ENCODE measurements around the gene YIPF6.

YIPF6 gene

GRCh38 chrX:68571610-68572311 is 72.9 kb downstream of the YIPF6 start:
- H3K27me3 ChIP-seq (ENCODE audit: control insufficient read depth, insufficient read depth, low read length) = no peaks in the 10 kb centered on the region
- no peaks in the 10 kb centered on the region for H3K9me3 ChIP-seq (ENCODE audit: control insufficient read depth, low read length)
- H3K4me3 ChIP-seq (ENCODE audit: low read length) = no peak overlapping the region
- H3K9ac ChIP-seq (ENCODE audit: low read length) = no peak overlapping the region
- H3K36me3 ChIP-seq (ENCODE audit: control insufficient read depth, insufficient read depth, low read length) = no peaks in the 10 kb centered on the region
- H3K4me1 ChIP-seq (ENCODE audit: control insufficient read depth, insufficient read depth, low read length) = peaks cover 5% of the 10 kb centered on the region

GRCh38 chrX:68574240-68574639 is 75.4 kb downstream of the YIPF6 start:
- Histone ChIP-seq H3K9ac (ENCODE audit: low read length) (no peak overlapping the region), H3K9me3 (ENCODE audit: control insufficient read depth, low read length) (no peaks in the 10 kb centered on the region), H3K4me1 (ENCODE audit: control insufficient read depth, insufficient read depth, low read length) (peaks cover 5% of the 10 kb centered on the region), H3K36me3 (ENCODE audit: control insufficient read depth, insufficient read depth, low read length) (no peaks in the 10 kb centered on the region), H3K27me3 (ENCODE audit: control insufficient read depth, insufficient read depth, low read length) (no peaks in the 10 kb centered on the region), H3K4me3 (ENCODE audit: low read length) (no peak overlapping the region)

GRCh38 chrX:68579810-68580209 is 81.0 kb downstream of the YIPF6 start:
- no peak overlapping the region for H3K9ac ChIP-seq (ENCODE audit: low read length)
- no peak overlapping the region for H3K4me3 ChIP-seq (ENCODE audit: low read length)
- no peaks in the 10 kb centered on the region for H3K36me3 ChIP-seq (ENCODE audit: control insufficient read depth, insufficient read depth, low read length)
- no peaks in the 10 kb centered on the region for H3K9me3 ChIP-seq (ENCODE audit: control insufficient read depth, low read length)
- no peaks in the 10 kb centered on the region for H3K27me3 ChIP-seq (ENCODE audit: control insufficient read depth, insufficient read depth, low read length)
- H3K4me1 ChIP-seq (ENCODE audit: control insufficient read depth, insufficient read depth, low read length) = no peaks in the 10 kb centered on the region

GRCh38 chrX:68584221-68584620 is 85.4 kb downstream of the YIPF6 start:
- Histone ChIP-seq H3K4me1 (ENCODE audit: control insufficient read depth, insufficient read depth, low read length) (no peaks in the 10 kb centered on the region), H3K36me3 (ENCODE audit: control insufficient read depth, insufficient read depth, low read length) (no peaks in the 10 kb centered on the region), H3K9ac (ENCODE audit: low read length) (no peak overlapping the region), H3K27me3 (ENCODE audit: control insufficient read depth, insufficient read depth, low read length) (no peaks in the 10 kb centered on the region), H3K4me3 (ENCODE audit: low read length) (no peak overlapping the region), H3K9me3 (ENCODE audit: control insufficient read depth, low read length) (no peaks in the 10 kb centered on the region)
